Inflammatory macrophage treated with lipopolysaccharide for 4 hours (primary cell): ENCODE measurements around the gene RGS17.
"Not testable (repeated sequence)": the region's sequence is repeated elsewhere in the genome, so short reads cannot be mapped to it uniquely, and the experiment has no call there.

Experiments used
- DNase-seq: peaks from one replicate; pipeline ENCODE4 v3.0.0-alpha.2; 2020

The RGS17 gene

GRCh38 chr6:153028286-153028685, 102.8 kb downstream of the RGS17 start:
- no peak for DNase-seq

GRCh38 chr6:153027480-153027879, 103.6 kb downstream of the RGS17 start:
- DNase-seq, result no peak

- no peak for DNase-seq
These were observed 106.4 kb downstream of the RGS17 start for GRCh38 chr6:153024709-153025017.

- DNase-seq, result peak; percentile 70
These were observed 106.9 kb downstream of the RGS17 start for GRCh38 chr6:153023977-153024708.

GRCh38 chr6:153018355-153018754, 112.7 kb downstream of the RGS17 start:
- no peak for DNase-seq

- DNase-seq, result no peak
These were observed 114.2 kb downstream of the RGS17 start for GRCh38 chr6:153016846-153017245.

- DNase-seq, result no peak
These were observed 115.9 kb downstream of the RGS17 start for GRCh38 chr6:153015094-153015640.

- no peak for DNase-seq
These were observed 117.6 kb downstream of the RGS17 start for GRCh38 chr6:153013438-153013837.

- no peak for DNase-seq
These were observed 118.2 kb downstream of the RGS17 start for GRCh38 chr6:153012856-153013255.

GRCh38 chr6:153003366-153003690, 127.8 kb downstream of the RGS17 start:
- peak; percentile 13 for DNase-seq

- peak; percentile 97 for DNase-seq
These were observed 128.3 kb downstream of the RGS17 start, which contains the start of gene MTRF1L for GRCh38 chr6:153002613-153003365. Gene MTRF1L (minus strand): TSS chr6:153002709. CDS start chr6:153002685, 24 bp downstream.

- peak; percentile 1 for DNase-seq
These were observed 129.1 kb downstream of the RGS17 start for GRCh38 chr6:153001767-153002612.

- not testable (repeated sequence) for DNase-seq
These were observed 130.3 kb downstream of the RGS17 start for GRCh38 chr6:153000790-153001189.

- DNase-seq, result no peak
These were observed 130.8 kb downstream of the RGS17 start for GRCh38 chr6:153000243-153000642.

GRCh38 chr6:152999538-152999937, 131.5 kb downstream of the RGS17 start:
- DNase-seq, result not testable (repeated sequence)

- no peak for DNase-seq
These were observed 137.2 kb downstream of the RGS17 start for GRCh38 chr6:152993847-152994246.

- DNase-seq, result no peak
These were observed 137.7 kb downstream of the RGS17 start for GRCh38 chr6:152993431-152993830.

- DNase-seq, result no peak
These were observed 144.1 kb downstream of the RGS17 start for GRCh38 chr6:152986978-152987377.

GRCh38 chr6:152985300-152985699, 145.8 kb downstream of the RGS17 start:
- not testable (repeated sequence) for DNase-seq

GRCh38 chr6:152984513-152984872, 146.6 kb downstream of the RGS17 start:
- peak; percentile 47 for DNase-seq

- DNase-seq, result peak; percentile 93
These were observed 147.2 kb downstream of the RGS17 start for GRCh38 chr6:152983637-152984512.
